Stimulated activated CD8-positive, alpha-beta memory T cell treated with anti-CD3 and anti-CD28 coated beads, Interleukin-7, amount 100 ng/mL, for 24 hours (primary cell): Measurements from ENCODE around the gene COL7A1.
"Not testable (repeated sequence)": the region's sequence is repeated elsewhere in the genome, so short reads cannot be mapped to it uniquely, and the experiment has no call there.

Source experiments
- DNase-seq: peaks from one replicate; pipeline ENCODE4 v3.0.0-alpha.2; 2020; ENCODE audit warnings: low read depth

Gene COL7A1

DNA sequence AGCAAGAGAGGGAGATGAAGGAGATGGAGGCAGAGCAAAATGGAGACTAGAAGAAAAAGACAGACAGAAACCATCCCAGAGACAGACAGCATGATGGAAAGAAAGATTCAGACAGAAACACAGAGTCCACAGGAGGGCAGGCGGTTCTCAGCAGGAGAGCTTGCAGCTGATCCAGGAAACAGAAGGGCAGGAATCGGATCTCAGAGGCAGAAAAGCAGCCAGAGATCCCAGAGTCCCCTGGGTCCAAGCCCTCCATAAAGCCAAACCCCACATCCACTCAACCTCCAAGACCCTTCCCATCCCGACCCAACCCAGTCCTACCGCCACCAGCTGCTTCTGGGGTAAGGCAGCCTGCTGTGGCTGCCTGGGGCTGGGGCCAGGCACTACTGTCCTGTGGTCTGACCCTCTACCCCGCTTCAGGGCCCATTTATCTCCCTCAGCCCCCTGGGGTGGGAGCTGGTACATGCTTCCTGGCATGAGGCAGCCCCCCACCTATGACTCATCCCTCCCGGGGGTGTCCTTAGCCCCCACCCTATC, 31.7 kb downstream of the COL7A1 start, which contains the start of gene UCN2:
Gene UCN2, minus strand, starts transcription at position 400 of the 537 bp plus-strand sequence. CDS start 657 bp downstream, outside the sequence.
- no peak for DNase-seq

DNA sequence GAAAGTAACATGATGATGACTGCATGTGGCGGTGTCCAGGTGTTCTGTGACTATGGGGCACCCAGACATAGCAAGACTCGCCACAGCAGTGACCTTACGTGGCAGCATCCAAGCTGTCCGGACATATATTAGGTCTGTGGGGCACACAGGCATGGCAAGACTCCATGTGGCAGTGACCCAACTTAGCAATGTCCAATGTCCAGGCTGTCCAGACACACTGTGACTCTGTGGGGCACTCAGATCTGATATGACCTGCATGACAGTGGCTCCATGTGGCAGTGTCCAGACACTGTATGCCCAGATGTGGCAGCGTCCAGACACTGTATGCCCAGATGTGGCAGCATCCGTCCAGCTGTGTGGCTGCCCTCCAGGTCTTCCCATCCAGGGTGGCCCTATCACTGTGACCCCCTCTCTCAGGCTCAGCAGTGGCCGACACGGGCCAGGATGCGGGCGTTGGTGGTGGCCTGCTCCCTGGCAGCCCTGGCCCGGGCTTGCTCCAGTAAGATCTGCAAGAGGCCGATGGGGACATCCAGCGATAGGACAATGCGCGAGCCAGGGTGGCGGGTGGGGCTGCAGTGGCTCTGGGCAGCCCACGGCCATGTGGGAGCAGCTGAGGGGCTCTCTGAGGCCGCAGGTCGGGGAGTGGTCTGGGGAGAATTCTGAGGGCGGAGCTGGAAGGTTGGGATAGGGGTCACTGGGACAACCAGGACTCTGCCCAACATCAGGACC, 32.6 kb downstream of the COL7A1 start:
- DNase-seq: no peak

DNA sequence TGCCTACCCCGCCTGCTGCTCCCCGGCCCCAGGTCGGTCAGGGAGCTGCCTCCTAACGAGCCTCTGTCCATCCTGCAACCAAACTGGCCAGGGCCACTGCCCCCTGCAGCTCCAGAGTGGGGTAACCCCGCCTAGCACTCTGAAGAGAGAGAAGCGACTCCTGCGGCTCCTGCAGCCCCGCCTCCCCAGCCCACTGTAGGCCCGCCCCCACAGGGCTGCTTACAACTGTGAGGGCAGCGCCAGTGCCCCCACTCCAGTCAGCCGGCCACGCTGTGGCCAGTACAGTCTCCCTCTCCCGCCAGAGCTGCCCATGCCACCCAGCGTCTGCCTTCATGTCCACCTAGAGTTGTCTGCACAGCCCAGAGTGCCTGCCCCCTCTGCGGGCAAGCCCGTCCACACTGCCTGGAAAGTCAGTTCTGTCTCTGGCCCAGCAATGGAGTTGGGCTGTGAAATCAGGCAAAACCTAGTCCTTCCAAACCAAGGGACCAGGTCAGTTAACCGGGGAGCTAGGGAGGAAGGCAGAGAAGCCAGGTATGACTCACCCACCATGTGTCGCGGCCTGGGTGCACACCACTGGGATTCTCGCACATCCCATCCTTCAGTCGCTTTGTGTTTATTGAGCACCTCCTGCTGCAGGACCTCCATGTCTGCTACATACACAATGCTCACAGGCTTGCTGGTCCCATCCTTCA, 33.9 kb downstream of the COL7A1 start:
- DNase-seq: no peak

DNA sequence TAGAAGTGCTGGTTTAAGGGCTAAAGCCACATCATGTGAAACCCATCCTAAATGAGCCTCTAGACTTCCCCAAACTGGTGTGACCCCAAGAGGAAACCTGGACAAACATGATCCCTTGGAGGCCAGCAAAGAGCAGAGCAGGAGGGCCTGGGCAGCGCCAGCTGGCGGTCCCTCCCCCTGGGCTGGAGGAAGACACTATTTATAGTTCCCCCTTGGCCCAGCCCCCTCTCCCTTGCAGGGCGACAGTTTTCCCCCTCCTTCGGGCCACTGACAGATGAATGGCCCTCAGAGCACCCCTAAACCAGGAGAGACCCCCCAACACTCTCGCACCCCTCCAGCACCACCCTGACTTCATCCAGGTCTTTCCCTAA, 34.5 kb downstream of the COL7A1 start:
- no peak for DNase-seq

GRCh38 chr3:48558493-48559134, 36.5 kb downstream of the COL7A1 start:
- DNase-seq: no peak

DNA sequence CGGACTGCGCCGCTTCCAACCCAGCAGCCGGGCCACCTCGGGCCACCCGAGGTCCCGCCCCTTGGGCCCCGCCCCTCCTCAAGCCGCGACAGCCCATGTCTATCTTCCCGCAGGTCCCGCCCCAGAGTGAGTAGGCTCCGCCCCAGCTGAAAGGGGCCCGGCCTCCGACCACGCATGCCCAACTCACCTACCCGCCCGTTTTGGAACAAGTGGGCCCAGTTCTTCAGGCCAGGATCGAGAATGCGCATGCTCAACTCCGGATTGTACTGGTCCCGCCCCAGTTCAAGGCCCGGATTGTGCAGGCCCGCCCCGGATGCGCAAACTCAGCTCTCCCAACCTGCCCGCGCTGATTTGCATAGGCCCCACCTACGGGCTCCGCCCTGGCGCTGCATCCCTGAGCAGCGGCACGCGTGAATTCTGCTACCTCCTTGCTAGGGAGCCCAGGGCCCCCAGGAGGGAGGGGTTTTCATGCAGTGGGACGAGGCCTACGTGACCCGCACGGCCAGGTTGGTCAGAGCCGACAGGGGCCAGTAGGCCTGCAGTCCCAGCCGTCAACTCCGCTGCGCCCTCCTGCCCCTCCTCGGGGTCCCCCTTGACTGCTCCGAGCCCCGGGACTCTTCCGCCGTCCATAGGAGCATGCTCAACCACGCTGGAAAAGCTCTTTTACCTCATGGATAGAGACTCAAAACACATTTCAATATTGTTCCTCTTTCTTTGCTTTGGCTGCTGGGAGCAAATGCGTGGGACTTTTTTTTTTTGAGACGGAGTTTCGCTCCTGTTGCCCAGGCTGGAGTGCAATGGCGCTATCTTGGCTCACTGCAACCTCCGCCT, 38.1 kb downstream of the COL7A1 start, which contains the start of gene PFKFB4:
Gene PFKFB4, minus strand, starts transcription at position 8 of the 831 bp plus-strand sequence. CDS start 26 bp downstream, outside the sequence.
- DNase-seq: peak; percentile 98

DNA sequence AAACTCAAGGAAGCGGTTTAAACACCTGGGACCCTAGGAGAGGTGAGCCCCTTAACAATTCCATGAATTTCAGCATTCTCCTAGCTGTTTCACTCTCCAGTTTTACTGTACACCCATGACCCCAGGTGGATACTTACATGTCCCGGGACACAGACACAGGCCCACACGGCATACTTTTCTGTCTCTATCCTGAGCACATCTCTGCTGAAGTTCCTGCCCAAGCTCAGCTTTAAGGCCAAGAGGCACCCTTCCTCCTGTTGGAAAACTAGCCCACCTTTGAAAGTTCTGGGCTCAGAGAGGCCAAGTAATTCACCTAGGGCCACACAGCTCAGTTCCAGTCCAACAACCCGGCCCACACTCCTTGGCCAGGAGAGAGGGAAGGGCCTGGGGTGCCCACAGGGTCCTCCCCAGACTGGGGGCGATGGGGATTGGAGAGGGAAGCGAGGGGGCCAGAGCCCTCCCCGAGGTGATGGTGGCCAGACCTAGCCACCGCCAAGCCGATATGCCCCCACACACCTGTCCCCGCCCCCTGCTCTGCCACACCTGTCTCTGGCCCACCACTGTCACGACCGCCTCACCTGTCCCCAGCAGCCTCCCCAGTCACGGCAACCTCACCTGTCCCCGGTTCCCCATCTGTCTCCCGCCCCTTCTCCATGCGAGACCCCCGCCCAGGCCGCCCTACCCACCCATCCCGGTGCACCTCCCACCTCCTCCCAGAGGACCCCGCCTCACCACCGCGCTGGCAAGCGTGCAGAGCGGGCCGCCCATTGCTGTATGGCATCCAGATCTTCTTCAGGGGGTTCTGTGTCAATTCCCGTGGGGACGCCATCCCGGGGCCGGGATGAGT, 39.0 kb downstream of the COL7A1 start:
- no peak for DNase-seq

DNA sequence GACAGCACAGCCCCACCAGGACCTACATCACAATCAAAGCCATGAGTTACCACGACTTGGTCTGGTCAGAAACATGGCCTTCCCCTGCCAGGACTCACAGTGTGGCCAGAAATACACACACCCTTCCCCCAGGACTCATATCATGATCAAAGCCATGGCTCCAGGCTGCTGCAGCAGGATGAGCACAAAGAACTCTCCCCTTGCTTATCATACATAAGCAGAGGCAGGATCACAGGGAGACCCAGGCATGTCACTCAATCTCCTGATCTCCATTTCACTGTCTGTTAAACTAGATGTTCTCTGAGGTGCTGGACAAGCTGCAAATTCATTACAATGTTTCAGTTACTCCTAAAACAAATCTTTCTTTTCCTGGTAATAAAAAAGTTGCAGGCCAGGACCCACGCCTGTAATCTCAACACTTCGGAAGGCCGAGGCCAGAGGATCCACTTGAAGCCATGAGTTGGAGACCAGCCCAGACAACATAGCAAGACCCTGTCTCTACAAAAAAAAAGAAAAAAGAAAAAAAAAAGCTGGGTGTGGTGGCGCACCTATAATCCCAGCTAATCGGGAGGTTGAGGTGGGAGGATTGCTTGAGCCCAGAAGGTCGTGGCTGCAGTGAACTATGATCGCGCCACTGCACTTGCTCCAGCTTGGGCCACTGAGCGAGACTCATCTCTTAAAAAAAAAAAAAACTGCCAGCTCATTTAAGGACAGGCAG, 39.7 kb downstream of the COL7A1 start:
- no peak for DNase-seq

DNA sequence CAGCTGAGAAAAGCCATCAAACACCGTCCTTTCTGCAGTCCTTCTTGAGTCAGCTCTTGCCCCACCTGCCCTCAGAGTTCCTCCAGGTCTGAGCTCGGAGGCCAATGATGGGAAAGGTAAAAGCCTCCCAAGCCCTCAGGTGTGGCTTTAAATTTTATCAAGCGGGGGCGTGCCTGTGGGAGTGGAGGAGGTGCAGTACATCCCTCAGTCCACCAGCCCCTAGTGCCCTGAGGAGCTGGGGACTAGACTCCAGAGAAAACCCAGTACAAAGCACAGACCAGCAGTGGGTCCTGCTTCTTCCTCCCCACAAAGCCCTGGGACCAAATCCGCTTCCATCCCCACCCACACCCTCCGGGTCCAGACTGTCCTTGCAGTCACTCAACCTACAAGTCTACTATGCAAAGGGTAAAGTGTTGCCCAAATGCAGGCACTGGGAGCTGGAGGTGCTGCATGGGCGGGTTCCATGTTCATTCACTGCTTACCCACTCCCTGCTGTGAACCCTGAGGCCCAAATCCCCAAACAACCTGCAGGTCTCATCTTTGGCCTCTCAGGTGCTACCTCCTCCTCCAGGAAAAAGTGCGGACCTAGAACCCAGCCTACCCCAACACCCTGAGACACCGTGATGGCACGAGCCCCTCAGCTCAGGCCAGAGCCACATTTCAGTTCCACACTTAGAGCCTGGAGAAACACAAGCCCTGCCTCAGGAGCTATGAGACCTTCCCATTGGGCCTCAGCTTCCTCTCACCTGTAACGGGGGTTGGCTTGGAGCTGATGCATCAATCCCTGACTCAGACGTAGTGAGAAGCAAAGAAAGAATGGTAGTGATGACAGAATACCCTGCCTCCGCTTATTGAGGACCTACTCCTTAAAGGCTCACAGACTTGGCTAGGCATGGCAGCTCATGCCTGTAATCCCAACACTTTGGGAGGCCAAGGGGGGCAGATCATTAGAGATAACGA, 41.0 kb downstream of the COL7A1 start:
- DNase-seq: no peak

DNA sequence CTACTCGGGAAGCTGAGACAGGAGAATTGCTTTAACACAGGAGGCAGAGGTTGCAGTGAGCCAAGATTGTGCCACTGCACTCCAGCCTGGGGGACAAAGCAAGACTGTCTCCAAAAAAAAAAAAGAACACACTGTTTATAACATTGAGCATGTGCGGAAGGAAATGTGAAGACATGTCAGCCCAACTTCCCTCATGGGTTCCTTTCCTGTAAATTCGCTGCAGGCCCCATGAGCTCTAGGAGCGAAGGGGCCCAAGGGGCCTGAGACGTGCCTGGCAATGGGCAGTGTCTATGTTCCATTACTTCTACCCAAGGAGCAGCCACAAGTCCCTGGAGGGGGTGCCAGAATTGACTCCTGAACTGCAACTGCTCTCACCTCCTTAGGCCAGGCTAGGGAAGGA, 41.8 kb downstream of the COL7A1 start:
- DNase-seq: no peak

DNA sequence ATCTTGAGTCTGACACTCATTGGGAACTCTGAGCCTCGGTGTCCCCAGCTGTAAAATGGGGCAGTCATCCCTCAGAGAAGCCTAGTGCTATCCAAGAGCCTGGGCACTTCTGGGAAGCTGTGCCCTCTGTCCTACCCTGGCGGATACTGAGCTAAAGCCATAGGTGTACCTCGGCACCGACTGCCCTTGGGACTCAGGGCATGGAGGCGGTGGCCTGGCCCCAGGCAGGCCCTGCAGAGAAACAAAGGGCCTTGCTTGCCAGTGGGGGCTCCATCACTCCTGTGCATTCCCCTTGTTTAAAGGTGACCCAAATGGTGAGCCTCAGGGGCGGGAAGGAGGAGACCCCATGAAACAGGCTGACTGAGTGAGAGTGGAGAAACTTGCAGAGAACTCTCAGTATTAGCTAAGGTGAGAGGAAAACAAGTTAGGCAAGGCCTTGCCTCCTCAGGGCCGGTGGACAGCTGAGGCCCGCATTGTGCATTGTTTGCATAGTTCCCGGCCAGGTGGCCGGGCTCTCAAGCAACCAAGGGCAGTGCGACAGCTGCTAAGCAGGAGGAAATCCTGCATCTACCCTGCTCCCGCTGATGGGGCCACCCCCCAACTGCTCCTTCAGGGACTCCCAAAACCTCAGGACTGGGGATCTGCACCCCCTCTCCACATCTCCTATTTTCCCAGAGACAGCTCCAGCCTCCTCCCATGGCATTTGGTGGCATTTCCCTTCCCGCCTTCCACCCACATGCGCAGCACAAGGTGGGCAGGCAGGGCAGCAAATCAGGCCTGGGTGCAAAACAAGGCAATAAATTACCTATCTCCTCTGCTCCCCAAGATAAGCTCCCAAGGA, 42.8 kb downstream of the COL7A1 start:
- DNase-seq: no peak

DNA sequence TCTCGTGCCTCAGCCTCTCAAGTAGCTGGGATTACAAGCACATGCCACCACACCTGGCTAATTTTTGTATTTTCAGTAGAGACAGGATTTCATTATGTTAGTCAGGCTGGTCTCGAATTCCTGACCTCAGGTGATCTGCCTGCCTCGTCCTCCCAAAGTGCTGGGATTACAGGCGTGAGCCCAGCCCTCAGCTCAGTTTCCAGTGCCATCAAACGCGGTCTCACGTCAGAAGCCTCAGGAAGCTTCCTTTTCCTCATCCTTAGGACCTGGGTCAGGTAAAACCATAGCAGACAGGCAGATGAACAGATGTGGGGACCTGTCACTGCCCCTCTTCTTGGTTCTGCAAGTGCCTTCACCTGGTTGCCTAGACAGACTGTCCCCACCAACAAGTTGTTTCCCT, 43.5 kb downstream of the COL7A1 start:
- not testable (repeated sequence) for DNase-seq

DNA sequence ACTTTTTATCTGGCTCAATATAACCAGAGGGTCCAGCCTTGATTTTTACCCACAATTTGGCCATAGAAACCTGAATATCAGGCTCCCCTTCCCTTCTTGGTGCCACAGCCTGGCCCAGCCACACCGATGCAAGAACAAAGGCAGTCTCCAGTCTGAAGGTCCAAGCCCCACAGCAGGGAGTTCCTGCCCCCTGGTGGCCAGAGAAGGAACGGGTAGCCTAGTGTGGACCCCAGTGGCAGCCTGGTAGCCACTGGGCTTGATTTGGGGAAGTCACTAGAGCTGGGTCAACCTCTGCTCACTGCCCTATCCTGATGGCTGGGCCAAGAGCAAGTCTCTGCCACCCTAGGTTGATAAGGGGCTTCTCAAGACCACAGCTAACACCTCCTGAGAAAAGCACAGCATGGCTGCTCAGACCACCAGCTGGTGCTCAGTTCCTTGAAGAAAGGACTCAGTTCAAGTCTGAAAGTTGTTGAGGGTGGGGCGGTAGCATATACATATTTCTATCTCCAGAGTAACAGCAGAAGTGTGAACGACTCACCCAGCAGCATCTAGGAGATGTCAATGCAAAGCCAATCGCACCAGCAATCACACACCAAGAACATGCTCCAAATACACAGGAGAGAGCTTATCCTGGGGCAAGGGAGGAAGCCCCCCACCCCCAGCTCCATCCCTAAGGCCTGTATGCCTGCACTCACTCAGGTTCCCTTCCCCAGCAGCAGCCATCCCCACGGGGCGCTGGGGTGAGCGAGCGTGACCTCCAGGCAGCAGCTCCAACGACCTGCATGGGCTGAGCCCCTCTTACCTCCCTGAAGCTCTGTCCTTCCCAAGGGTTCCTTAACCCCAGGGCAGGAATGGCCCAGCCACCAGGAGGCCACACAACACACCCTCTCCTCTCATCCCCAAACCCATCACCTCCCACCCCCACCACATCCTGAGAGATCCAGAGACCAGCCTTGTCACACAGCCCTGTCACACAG, 46.1 kb downstream of the COL7A1 start:
- DNase-seq: peak; percentile 77

- DNase-seq: no peak
These were observed 47.0 kb downstream of the COL7A1 start for GRCh38 chr3:48548126-48548525.

DNA sequence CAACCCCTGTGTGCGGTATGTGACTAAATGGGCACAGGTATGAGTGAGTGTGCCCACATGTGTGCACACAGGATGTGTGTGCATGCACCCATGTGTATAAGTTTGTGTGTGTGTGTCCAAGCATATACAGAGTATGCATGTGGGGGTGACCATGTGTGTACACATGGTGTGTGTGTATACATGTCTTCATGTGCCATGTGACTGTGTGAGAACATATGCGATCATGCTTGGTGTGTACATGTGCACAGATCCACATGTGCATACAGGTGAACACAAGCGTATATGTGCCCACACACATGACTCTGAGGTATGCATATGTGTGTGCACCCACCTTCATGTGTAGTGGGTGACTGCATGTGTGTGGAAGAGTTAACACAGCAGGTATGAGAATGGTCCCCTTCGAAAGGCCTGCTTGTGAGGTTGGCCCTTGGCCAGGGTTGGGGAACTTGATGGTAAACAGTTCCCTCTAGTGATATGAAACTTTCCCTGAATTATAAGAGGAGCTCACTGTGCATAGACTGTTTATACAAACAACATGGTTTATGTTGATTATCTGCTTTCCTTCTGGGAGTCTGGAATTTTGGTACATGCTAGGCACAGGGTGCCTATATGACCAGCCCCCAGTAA, 48.8 kb downstream of the COL7A1 start:
- DNase-seq: no peak

- DNase-seq: no peak
These were observed 51.0 kb downstream of the COL7A1 start for GRCh38 chr3:48544141-48544540.
